HPDE6-E6E7 (cell line): ENCODE measurements around the gene RTN1.

Source experiments
- DNase-seq: peaks from one replicate; pipeline ENCODE4 v3.0.0; 2011; ENCODE audit warnings: missing footprints; ENCODE audit errors: extremely low spot score

RTN1 gene

GRCh38 chr14:59565087-59565486, 305.5 kb downstream of the RTN1 start:
- DNase-seq: no peak

- DNase-seq: no peak
Observed at GRCh38 chr14:59564366-59564765, 306.2 kb downstream of the RTN1 start.

- DNase-seq: no peak
Observed at GRCh38 chr14:59547310-59547709, 323.3 kb downstream of the RTN1 start.
